Hepatocyte (in vitro differentiated cells): ENCODE results near the gene NR1I2. TPM values are rescaled to one million over a fixed set of nuclear protein-coding genes. Genes with fewer than 3 reads are reported as not detected.

Experiments
- DNase-seq: peaks from one replicate; pipeline ENCODE4 v3.0.0-alpha.2; 2016; ENCODE audit warnings: low spot score
- H2AFZ ChIP-seq: fragments of 200-600 bp; sonication (generic); 2 replicates; pipeline ENCODE4 v1.6.0; 2016; ENCODE audit warnings: antibody characterized with exemption, mild to moderate bottlenecking
- H3K27ac ChIP-seq: fragments of 200-600 bp; sonication (generic); 2 replicates; pipeline ENCODE4 v1.5.1; 2016; ENCODE audit warnings: mild to moderate bottlenecking
- H3K27me3 ChIP-seq: fragments of 200-600 bp; sonication (generic); 2 replicates; pipeline ENCODE4 v1.6.1; 2016
- H3K36me3 ChIP-seq: fragments of 200-600 bp; sonication (generic); replicated peaks from 2 replicates; pipeline ENCODE4 v1.5.1; 2016; ENCODE audit warnings: low read depth; ENCODE audit not compliant: insufficient read depth
- H3K4me1 ChIP-seq: fragments of 200-600 bp; sonication (generic); 2 replicates; pipeline ENCODE4 v1.5.1; 2016; ENCODE audit warnings: mild to moderate bottlenecking, moderate library complexity; ENCODE audit not compliant: insufficient read depth
- H3K4me2 ChIP-seq: fragments of 200-600 bp; sonication (generic); 2 replicates; pipeline ENCODE4 v1.6.0; 2016
- H3K4me3 ChIP-seq: fragments of 200-600 bp; sonication (generic); 2 replicates; pipeline ENCODE4 v1.5.1; 2016; ENCODE audit warnings: mild to moderate bottlenecking
- H3K79me2 ChIP-seq: fragments of 200-600 bp; sonication (generic); 2 replicates; pipeline ENCODE4 v1.6.0; 2017; ENCODE audit warnings: mild to moderate bottlenecking
- H3K9me2 ChIP-seq: fragments of 200-600 bp; sonication (generic); replicated peaks from 2 replicates; pipeline ENCODE4 v1.6.0; 2017; ENCODE audit warnings: mild to moderate bottlenecking; ENCODE audit not compliant: insufficient read depth
- H3K9me3 ChIP-seq: fragments of 200-600 bp; sonication (generic); 2 replicates; pipeline ENCODE4 v1.5.1; 2016; ENCODE audit warnings: low read depth, mild to moderate bottlenecking
- H4K20me1 ChIP-seq: fragments of 200-600 bp; sonication (generic); 2 replicates; pipeline ENCODE4 v1.6.0; 2016; ENCODE audit warnings: mild to moderate bottlenecking; ENCODE audit not compliant: insufficient read depth, poor library complexity, severe bottlenecking
- CTCF ChIP-seq: fragments of 200-600 bp; sonication (generic); IDR thresholded peaks from 2 replicates; pipeline ENCODE4 v1.5.1; 2016; ENCODE audit warnings: antibody characterized with exemption, mild to moderate bottlenecking; ENCODE audit not compliant: poor library complexity
- EZH2 ChIP-seq: fragments of 200-600 bp; sonication (generic); IDR thresholded peaks from 2 replicates; pipeline ENCODE4 v1.6.1; 2016; ENCODE audit warnings: antibody characterized with exemption, mild to moderate bottlenecking, borderline replicate concordance
- EZH2phosphoT487 ChIP-seq: fragments of 200-600 bp; sonication (generic); IDR thresholded peaks from one replicate; pipeline ENCODE4 v1.6.1; 2018; ENCODE audit warnings: antibody characterized with exemption, mild to moderate bottlenecking, low read depth, moderate library complexity; ENCODE audit not compliant: unreplicated experiment, severe bottlenecking
- WGBS: methylation state at CpG from one replicate; pipeline ENCODE4 v1.1.6; 2016; ENCODE audit warnings: low lambda C conversion rate; ENCODE audit errors: missing lambda C conversion rate; 5-methylcytosine and 5-hydroxymethylcytosine counted together
- polyA plus RNA-seq: library from polyadenylated mRNA; unstranded; fragments of >200 nt; fragmentation: Nextera tagmentation; extraction: Ambion mirVana; gene quantifications from 2 replicates; pipeline ENCODE4 v1.2.1, GENCODE V29; 2016
- total RNA-seq: library from RNA; depleted of rRNA; stranded (reverse); fragments of >200 nt; gene quantifications from 2 replicates; pipeline ENCODE4 v1.2.3, GENCODE V29; 2014

The NR1I2 gene
- total and polyA plus RNA-seq, 2 experiments from 2014 or later: 5.0 to 7.0 TPM

- 98% methylated on average over 2 of the region's 2 CpGs for WGBS
- Histone ChIP-seq H3K4me1 (no peaks in the 10 kb centered on the region), H4K20me1 (no peaks in the 10 kb centered on the region), H3K79me2 (no peaks in the 10 kb centered on the region), H3K4me3 (no peak overlapping the region), H3K36me3 (no peaks in the 10 kb centered on the region), H3K27me3 (no peaks in the 10 kb centered on the region), H3K9me2 (no peaks in the 10 kb centered on the region), H3K27ac (no peak overlapping the region), H3K4me2 (no peak overlapping the region), H3K9me3 (no peaks in the 10 kb centered on the region), H2AFZ (no peak overlapping the region)
- DNase-seq: no peak
- TF ChIP-seq EZH2: no peak
- no peak for TF ChIP-seq EZH2phosphoT487
- TF ChIP-seq CTCF: no peak
These were observed 77.8 kb downstream of the NR1I2 start for GRCh38 chr3:119859728-119860127.

DNA sequence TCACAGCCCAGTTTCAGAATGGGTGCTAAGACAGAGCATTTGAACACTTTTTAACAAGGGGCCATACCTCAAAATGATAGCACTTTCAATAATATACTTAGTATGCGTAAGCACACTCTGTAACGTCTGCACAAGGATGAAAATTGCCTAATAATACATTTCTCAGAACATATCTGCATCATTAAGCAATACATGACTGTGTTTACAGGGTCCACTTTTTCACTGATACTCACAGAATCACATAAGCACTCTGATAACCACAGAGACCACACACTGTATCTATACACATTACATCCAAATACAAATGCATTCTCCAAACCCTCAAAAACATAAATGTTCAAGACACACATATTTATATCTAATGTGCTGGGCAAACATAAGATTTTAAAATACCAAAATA lies 79.8 kb downstream of the NR1I2 start:
- Histone ChIP-seq H3K4me1 (no peaks in the 10 kb centered on the region), H3K4me2 (no peak overlapping the region), H3K79me2 (no peaks in the 10 kb centered on the region), H3K9me3 (no peaks in the 10 kb centered on the region), H3K27ac (no peak overlapping the region), H3K4me3 (no peak overlapping the region), H4K20me1 (no peaks in the 10 kb centered on the region), H3K27me3 (no peaks in the 10 kb centered on the region), H2AFZ (no peak overlapping the region), H3K36me3 (no peaks in the 10 kb centered on the region), H3K9me2 (no peaks in the 10 kb centered on the region)
- no peak for DNase-seq
- WGBS: 100% methylated on average over 2 of the region's 2 CpGs
- no peak for TF ChIP-seq EZH2
- no peak for TF ChIP-seq CTCF
- TF ChIP-seq EZH2phosphoT487: no peak

- Histone ChIP-seq H3K4me2 (no peak overlapping the region), H3K27me3 (no peaks in the 10 kb centered on the region), H3K4me3 (no peak overlapping the region), H4K20me1 (no peaks in the 10 kb centered on the region), H3K9me2 (no peaks in the 10 kb centered on the region), H3K9me3 (no peaks in the 10 kb centered on the region), H3K36me3 (no peaks in the 10 kb centered on the region), H2AFZ (no peak overlapping the region), H3K27ac (no peak overlapping the region), H3K4me1 (no peaks in the 10 kb centered on the region), H3K79me2 (no peaks in the 10 kb centered on the region)
- no peak for DNase-seq
- 100% methylated on average over 2 of the region's 2 CpGs for WGBS
- TF ChIP-seq CTCF (no peak), EZH2phosphoT487 (no peak), EZH2 (no peak)
These were observed 80.7 kb downstream of the NR1I2 start for GRCh38 chr3:119862616-119863015.

DNA sequence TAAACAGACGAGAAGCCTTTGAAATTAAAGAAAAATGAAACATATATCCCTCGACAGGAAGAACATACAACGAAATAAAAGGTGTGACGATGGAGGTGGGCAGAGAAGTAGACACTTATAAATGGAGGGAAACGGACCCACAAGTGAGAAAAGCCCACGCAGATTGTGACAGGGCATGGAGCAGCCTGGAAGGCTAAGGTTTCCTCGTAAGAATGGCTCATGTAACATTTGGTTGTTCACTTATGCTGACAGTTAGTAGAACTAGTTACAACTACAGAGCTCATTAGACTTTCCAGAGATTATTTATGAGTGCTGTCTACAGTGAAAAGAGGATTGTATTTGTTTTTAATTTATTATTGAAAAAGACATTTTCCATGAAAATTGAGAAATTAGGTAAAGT lies 82.6 kb downstream of the NR1I2 start:
- Histone ChIP-seq H3K4me1 (no peaks in the 10 kb centered on the region), H3K4me3 (no peak overlapping the region), H3K27me3 (no peaks in the 10 kb centered on the region), H3K9me2 (no peaks in the 10 kb centered on the region), H3K4me2 (no peak overlapping the region), H3K79me2 (no peaks in the 10 kb centered on the region), H2AFZ (no peak overlapping the region), H3K27ac (no peak overlapping the region), H4K20me1 (no peaks in the 10 kb centered on the region), H3K36me3 (no peaks in the 10 kb centered on the region), H3K9me3 (no peaks in the 10 kb centered on the region)
- WGBS: 96% methylated on average over 7 of the region's 7 CpGs
- DNase-seq: no peak
- TF ChIP-seq CTCF (no peak), EZH2 (no peak), EZH2phosphoT487 (no peak)
